HG02642 (cell line): ENCODE measurements around the gene SELENON.
A peak's percentile ranks its signal among the peaks of the same experiment; 100 is the strongest.

Experiments
- ATAC-seq: cut with Tn5 transposase; IDR thresholded peaks from one replicate; pipeline ENCODE4 v1.9.1; 2021; ENCODE audit warnings: mild to moderate bottlenecking; ENCODE audit not compliant: unreplicated experiment, poor library complexity

SELENON gene

GRCh38 chr1:25770541-25771220, 29.3 kb upstream of the SELENON start:
- no peak for ATAC-seq

- ATAC-seq: no peak
These were observed 28.5 kb upstream of the SELENON start for GRCh38 chr1:25771221-25772114.

- no peak for ATAC-seq
These were observed 27.8 kb upstream of the SELENON start for GRCh38 chr1:25772164-25772563.

GRCh38 chr1:25772692-25773245, 27.2 kb upstream of the SELENON start:
- ATAC-seq: no peak

- no peak for ATAC-seq
These were observed 26.4 kb upstream of the SELENON start for GRCh38 chr1:25773441-25774125.

- no peak for ATAC-seq
These were observed 25.7 kb upstream of the SELENON start for GRCh38 chr1:25774206-25774803.

GRCh38 chr1:25774921-25775771, 24.8 kb upstream of the SELENON start:
- ATAC-seq: peak; percentile 40

GRCh38 chr1:25779388-25779787, 20.6 kb upstream of the SELENON start:
- ATAC-seq: no peak

GRCh38 chr1:25779894-25780293, 20.1 kb upstream of the SELENON start:
- ATAC-seq: no peak

GRCh38 chr1:25780318-25781129, 19.5 kb upstream of the SELENON start:
- ATAC-seq: no peak

- no peak for ATAC-seq
These were observed 18.9 kb upstream of the SELENON start for GRCh38 chr1:25781130-25781433.

GRCh38 chr1:25782608-25783201, 17.3 kb upstream of the SELENON start:
- no peak for ATAC-seq

GRCh38 chr1:25784575-25785051, 15.4 kb upstream of the SELENON start:
- ATAC-seq: no peak

GRCh38 chr1:25785333-25786067, 14.5 kb upstream of the SELENON start:
- no peak for ATAC-seq

GRCh38 chr1:25786887-25787759, 12.9 kb upstream of the SELENON start:
- no peak for ATAC-seq

- ATAC-seq: no peak
These were observed 12.2 kb upstream of the SELENON start for GRCh38 chr1:25787760-25788166.

GRCh38 chr1:25790472-25790871, 9.5 kb upstream of the SELENON start:
- no peak for ATAC-seq
